HG02759 (cell line): Measurements from ENCODE around the gene DNAJC8.

ENCODE experiments used
- ATAC-seq: cut with Tn5 transposase; IDR thresholded peaks from one replicate; pipeline ENCODE4 v1.9.1; 2021; ENCODE audit warnings: mild to moderate bottlenecking, moderate library complexity; ENCODE audit not compliant: unreplicated experiment

Gene DNAJC8

DNA sequence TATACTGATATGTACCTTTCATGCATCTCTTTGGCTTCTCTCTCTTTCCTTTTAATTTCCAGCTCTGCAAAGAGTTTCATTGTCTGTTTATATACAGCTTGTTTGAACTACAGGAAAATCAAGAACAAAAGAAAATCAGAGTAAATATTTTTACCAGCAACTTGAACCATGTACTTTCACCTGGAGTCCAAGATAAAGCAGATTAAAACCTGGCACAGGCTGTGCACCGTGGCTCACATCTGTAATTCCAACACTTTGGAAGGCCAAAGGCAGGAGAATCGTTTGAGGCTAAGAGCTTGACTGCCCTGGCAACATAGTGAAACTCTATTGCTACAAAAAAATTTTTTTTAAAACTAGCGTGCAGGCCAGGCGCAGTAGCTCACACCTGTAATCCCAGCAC lies 27.6 kb downstream of the DNAJC8 start:
- no peak for ATAC-seq

- no peak for ATAC-seq
These were observed 32.5 kb downstream of the DNAJC8 start for GRCh38 chr1:28200234-28200873.

- ATAC-seq: peak; percentile 80
These were observed 33.2 kb downstream of the DNAJC8 start for GRCh38 chr1:28199328-28200233.

DNA sequence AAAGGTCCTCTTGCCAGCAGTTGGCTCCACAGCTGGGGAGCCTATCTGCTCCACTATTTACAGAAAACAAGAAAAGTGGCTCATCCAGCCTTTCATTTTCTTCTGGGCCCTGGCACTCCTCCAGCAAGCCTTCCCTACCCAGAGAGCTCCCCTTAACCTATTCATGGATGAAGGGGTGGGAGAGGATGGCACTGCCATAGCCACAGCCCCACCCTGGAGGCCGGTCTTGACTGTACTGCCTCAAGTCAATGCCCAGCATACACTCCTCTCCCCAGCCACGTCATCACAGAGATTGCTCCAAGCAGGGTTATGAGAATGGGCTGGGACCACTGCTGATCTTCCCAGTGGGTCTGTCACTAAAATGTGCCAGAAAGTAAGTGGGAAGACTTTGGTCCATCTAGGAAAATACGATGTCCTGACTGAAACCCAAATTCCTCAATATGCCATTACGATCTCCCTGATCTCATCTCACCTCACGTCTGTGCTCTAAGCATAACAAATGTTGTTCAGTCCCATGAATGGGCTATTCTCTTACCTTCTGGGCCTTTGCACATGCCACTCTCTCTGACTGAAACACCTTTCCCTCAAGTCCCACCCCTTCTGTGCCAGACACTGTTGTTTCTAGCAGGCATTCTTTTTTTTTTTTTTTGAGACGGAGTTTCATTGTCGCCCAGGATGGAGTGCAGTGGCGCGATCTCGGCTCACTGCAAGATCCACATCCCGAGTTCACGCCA lies 35.0 kb downstream of the DNAJC8 start:
- ATAC-seq: no peak

DNA sequence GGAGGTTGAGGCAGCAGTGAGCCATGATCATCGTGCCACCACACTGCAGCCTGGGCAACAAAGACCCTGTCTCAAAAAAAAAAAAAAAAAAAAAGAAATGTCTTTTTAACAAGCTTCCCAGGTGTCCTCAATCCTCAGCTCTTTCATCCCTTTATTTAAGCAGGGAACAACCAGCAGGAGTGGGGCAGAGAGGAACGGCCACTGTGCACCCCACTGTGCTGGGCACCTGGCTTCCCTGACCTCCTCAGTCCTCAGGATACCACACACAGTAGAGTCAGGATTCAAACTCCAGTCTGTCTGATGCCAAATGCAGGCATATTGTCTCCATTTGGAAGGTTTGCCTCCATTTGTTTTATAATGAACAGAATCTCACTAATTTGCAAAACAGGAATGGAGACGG lies 36.5 kb downstream of the DNAJC8 start:
- no peak for ATAC-seq

- no peak for ATAC-seq
These were observed 37.0 kb downstream of the DNAJC8 start for GRCh38 chr1:28195780-28196179.

DNA sequence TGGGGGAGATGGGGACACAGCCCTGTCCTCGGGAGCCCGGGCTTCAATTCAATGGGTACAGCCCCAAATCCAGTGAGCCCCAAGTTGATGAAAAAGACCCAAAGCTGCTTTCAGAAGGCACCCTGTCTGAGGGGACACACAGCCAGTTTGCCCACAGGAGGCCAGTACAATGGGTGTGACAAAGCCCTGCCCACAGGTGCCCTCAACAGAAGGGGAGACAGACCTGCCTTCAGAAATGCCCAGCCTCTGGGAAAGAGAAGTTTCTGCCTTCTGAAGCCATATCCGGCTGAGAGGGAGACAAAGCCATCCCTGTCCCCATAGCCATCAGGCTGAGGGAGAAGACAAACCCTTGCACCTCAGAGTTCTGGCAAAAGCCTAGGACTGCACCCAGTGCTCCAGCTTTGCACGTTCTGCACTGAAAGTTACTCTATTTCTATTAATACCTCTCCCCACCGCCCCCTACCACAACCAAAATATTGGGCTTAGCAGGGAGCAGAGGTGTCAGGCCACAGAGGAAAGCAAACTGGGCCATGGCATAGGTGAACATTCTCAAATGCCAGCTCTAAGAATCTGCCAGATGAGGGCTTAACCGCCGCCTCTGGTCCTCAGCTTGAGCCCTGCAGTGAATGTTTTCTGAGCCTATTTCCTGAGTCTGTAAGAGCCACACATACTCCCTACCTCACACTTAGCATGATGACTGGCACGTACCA lies 38.3 kb downstream of the DNAJC8 start:
- ATAC-seq: no peak

DNA sequence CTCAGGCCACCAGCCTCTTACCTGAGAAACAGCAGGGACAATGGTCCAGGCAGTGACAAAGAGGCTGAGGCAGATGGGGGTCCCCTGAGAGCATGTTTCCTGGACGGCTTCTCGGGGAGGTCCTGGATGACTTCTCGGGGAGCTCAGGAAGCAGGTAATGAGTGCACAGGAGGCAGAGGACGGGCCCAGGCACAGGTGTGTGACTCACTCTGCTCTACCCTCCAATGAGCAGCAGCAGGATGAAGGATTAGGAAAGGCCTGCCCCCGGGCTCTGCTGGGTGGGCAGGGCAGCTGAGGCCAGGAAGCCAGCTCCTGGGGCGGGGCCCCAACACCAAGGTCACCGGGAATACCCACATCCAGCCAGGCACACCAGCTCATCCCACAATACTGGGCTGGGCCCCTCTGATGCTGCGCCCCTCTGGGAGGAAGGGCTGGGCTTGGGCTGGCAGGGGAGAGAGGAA lies 39.1 kb downstream of the DNAJC8 start:
- no peak for ATAC-seq

GRCh38 chr1:28190996-28191645 lies 41.7 kb downstream of the DNAJC8 start:
- no peak for ATAC-seq

DNA sequence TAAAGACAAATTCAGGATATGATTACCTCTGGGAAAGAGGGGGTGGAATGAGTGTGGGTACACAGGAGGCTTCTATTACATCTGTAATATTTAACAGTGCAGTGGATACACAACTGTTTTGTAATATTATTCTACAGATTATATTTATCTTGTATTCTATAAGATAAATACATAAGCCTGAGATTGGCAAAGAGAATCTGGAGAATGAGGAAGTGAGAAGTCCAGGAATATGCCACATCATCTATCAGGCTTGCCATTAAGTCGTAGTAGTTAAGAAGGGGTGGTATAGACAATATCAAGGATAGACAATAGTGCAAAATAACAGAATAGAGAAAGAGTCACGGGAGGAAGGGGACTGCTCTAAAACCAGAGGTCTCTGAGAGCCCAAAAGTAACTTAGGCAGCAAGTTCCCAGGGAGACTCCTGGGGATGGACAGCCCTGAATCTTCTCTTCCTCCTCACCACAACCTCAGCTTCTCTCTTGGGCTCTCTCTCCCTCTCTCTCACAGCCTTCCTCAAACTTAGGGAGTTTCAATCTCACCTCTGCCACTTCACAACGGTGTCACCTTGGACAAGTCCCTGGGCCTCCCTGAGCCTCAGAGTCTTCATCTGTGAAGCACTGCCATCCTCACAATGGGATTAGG lies 42.4 kb downstream of the DNAJC8 start:
- no peak for ATAC-seq

GRCh38 chr1:28185071-28185470 lies 47.8 kb downstream of the DNAJC8 start:
- no peak for ATAC-seq

DNA sequence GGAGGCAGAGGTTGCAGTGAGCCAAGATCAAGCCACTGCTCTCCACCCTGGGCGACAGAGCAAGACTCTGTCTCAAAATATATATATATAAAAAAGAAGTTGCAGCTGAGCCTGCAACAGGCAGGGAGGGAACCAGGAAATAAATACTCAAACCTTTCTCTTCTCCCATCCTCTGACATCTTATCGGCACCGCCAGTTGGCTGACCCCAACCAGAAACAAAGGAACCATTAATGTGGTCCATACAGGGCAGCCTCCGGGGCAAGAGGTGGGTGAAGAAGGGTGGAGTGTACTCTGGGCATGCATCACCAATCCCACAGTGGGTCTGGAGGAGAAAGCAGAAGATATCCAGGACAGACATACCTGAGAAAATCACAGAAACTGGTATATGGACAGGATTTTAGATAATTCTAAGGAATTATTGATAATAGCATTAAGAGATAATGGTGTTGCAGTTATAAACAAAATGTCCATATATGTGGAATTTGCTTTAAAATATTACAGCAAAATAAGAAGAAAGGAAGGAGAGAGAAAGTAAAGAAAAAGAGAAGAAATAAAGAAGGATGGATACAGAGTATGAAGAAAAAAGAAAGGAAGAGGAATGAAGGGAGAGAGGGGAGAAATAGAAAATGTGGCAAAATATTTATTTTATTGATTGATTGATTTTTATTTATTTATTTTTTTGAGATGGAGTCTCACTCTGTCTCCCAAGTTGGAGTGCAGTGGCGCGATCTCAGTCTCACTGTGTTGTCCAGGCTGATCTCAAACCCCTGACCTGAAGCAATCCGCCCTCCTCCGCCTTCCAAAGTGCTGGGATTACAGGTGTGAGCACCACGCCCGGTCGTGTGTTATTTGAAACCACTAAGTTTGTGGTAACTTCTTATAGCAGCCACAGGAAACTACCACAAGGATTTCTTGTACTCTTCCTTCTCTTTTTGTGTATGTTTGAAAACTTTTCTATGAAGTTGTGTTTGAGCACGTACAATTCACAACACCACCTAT lies 52.2 kb downstream of the DNAJC8 start:
- no peak for ATAC-seq

- ATAC-seq: no peak
These were observed 53.9 kb downstream of the DNAJC8 start for GRCh38 chr1:28178690-28179485.

DNA sequence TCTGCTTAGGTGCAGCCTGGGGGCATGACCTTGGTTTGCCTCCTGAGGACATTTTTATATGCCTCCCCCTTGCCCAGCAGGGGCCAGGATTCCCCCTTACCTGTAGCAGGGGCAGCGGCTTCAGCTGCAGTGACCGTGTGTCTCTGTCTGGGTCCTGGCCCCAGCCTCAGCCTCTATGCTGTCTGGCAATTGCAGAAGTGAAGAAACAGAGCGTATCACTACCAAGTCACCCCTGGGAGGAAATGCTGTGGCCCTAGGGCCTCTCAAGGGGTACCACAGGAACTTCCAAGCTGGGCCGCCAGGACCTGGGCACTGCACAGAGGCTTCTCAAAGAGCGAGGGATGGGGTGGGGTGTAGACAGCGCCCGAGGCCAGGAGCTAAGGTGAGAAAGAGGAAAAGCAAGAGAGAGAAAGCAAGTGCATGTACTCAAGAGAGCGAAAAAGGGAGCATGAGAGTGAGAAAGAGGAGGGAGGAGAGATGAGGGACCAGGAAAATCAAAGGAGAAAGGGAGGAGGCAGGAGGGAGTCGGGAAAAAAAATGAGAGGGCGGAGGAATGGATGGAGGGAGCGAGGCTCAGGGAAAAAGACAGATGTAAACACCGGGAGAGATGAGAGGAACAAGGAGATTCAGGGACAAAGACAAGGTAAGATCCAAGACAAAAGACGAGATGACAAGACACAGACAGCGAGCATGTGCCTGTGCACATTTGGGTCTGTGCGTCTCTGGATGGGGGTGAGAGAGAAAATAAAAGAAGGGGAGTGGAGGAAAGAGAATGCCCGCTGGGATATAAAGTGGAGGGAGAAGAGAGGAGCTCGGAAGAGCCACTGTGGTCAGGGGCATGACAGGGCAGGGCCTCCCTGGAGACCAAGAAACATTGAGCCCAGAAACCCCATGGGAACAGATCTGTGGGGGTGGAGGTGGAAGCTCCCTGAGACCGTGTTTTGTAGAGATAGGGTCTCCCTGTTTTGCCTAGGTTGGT lies 56.0 kb downstream of the DNAJC8 start, which contains the start of gene PTAFR:
Gene PTAFR, minus strand, starts transcription at position 199 of the 979 bp plus-strand sequence. CDS start 25,669 bp downstream, outside the sequence.
- peak; percentile 48 for ATAC-seq

GRCh38 chr1:28175955-28176485 lies 56.8 kb downstream of the DNAJC8 start:
- no peak for ATAC-seq

DNA sequence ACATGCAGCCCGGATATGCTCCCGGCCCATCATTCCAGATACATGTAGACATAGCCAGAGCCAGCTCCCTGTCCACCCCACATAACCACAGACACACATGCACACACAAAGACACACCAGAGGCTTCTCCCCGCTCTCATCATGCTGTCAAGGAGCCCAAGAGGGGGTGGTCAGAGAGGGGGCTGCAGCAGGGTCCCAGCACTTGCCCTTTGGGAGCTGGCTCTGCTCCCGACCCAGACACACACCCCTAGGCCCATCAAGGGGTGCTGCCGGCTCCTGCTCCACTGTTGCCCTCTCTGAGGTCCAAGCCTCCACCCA lies 58.9 kb downstream of the DNAJC8 start:
- ATAC-seq: no peak
